Stimulated activated CD4-positive, alpha-beta T cell treated with anti-CD3 and anti-CD28 coated beads, Interleukin-12 subunit alpha, Interleukin-12 subunit beta, amount 100 ng/mL, for 24 hours (primary cell): ENCODE results near the gene PRPF40B.

Experiments
- DNase-seq, 2 experiments: peaks; one replicate each; pipeline ENCODE4 v3.0.0-alpha.2; 2020; ENCODE audit warnings: low read depth in 2 of 2

The PRPF40B gene

DNA sequence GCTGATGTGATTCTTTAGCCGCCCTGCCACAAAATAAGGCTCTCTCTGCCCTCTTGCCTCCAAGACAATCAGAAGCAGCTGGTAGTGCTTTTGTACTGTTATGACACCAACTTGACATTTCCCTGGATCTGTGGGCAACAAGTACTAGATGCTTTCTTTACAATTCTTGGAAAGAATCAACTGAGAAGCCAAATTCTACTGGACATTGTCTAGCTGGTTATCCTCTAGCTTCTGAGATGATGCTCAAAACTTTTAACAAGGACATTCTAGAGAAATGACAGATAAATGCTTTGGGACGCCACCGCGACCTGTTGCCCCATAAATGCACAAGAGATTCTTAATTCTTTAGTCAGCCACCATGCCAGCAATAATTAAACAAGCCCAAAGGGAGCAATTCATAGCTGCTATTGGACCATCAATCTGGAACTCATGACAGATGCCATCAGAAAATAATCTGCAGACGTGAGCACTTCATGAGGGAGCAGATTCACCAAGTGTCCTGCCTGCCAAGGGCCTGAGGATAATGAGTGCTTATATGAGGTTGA lies 61.0 kb downstream of the PRPF40B start:
- DNase-seq = no peak

DNA sequence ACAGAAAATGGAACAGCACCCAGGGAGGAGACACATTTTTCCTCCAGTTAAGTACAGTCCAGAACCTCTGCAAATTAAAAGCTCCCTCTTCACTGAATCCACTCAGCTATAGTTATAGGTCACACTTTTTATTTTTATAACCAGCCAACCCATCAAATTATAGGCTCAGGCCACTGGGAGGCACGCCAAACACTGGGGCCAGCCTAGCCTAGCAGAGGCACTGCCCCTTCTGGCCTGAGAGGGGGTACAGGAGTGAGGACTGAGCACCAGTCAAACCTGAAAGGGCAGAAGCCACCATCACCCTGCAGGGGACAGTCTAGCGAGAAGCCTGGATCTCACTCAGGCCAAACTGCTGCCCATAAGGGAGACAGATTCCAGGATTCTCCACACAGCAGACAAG lies 64.6 kb downstream of the PRPF40B start:
- DNase-seq = no peak

DNA sequence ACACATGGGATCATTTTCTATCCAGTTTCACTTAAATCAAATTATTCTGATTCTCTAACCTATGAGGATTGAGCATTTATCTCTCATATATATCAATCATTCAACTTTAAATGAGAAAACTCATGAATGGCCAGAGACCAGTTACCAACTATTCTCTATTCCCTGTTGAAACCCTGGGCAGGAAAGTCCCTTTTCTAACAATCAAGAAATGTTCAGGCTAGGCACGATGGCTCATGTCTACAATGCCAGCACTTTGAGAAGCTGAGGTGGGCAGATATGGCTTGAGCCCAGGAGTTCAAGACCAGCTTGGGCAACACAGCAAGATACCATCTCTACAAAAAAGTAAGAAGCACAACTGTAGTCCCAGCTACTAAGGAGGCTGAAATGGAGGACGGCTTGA lies 65.9 kb downstream of the PRPF40B start:
- no peak for DNase-seq

DNA sequence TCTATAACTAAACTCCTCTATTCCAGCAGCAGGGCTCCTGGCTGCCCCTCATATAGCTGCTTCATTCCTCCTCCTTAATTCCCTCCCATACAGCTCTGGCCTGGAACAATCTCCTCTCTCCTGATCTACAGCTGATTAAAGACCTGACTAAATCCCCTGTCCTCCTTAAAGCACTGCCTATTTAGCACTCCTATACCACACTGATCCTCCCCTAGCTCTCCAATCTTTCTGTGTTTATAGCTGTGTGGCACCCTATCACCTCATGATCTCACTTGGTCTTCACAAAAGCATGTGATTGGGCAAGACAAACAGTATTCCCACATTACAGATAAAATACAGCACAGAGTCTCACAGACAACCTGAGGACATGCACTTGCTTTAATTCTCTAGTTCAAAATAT lies 66.4 kb downstream of the PRPF40B start:
- DNase-seq = no peak

DNA sequence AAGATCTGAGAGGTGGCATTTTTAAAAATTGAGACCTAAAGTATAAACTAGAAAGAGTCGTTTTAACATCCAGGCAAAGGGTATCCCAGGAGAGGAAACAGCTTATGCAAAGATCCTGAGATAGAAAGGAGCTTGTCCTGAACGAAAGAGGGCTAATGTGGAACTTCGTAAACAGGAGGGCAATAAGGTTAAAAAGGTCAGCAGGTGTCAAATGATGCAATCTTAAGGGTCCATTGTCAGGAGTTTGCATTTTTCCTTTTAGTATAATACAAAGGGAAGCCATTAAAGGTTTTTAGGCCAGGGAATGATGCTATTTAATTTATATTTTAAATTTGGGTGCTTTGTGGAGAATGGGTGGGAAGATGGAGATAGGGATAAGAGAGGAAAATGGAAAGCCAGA lies 69.5 kb downstream of the PRPF40B start:
- DNase-seq = no peak

DNA sequence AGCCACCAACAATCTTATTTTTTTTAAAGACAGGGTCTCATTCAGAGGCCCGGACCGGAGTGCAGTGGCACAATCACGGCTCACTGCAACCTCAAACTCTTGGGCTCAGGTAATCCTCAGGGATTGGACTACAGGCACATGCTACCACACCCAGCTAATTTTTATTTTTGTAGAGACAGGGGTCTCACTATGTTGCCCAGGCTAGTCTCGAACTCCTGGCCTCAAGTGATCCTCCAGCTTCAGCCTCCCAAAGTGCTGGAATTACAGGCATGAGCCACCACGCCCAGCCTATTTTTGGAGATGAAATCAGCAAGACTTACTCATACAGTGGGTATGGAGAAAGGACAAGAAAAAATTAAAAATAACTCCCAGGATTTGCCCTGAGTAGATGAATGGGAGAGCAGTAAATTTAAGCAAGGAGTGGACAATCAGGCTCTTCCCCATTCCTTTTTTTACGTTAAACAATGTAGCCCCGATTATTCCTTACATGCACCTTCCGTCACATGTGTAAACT lies 70.6 kb downstream of the PRPF40B start:
- no peak for DNase-seq
